GM12892 (cell line): ENCODE data around the gene LPIN3.

Experiments
- POLR2A ChIP-seq: IDR thresholded peaks from 2 replicates; pipeline ENCODE4 v1.6.1; 2011; ENCODE audit warnings: low read depth, low read length, control low read depth
- POLR2AphosphoS5 ChIP-seq: IDR thresholded peaks from 2 replicates; pipeline ENCODE4 v1.6.1; 2011; ENCODE audit warnings: low read depth, low read length, control low read depth
- TAF1 ChIP-seq: IDR thresholded peaks from 2 replicates; pipeline ENCODE4 v1.6.1; 2011; ENCODE audit warnings: low read depth, mild to moderate bottlenecking, control low read depth, low read length, borderline replicate concordance

DNA sequence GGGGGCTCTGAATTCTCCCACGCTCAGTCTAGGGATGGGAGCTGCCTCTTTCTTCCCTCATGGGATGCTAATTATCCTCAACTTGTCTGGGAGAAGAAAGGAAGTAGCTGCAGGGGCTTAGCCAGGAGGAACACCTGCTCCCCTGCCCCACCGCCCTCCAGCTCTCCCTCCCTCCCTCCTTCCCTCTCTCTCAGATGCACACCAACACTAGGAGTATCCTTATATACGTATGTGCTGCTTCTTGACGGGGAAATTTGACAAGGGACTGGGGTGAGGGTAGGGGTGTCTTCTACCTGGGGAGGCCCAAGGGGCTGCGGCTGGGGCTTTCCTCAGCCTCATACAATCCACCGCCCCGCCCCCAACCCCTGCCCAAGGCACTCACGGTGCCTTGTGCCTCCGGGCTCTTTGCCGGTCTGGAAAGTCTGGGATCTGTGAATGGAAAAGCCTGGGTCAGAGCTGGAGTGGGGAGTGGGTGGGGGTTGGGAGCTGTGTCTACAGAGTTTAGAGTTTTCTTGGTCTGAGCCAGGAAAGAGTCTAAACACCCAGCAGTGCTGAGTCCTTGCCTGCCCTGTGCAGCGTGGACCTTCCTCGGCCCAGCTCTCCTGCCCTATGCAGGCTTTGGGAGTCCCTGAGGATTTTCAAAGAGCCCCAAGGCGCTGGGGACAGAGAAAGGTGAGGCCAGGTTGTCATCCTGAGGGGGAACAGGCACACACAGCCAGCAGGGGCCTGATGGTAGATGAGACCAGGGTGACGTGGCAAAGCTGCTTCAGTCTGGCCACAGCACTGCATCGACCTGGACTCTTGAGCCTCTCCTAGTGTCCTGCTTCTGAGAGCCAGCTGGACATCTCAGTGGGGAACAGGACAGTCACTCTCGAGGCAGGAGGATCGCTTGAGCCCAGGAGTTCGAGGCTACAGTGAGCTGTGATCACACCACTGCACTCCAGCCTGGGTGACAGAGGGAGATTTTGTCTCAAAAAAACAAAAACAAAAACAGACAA is 55.3 kb downstream of the LPIN3 start:
- no peak for TF ChIP-seq POLR2A
- no peak for TF ChIP-seq TAF1
- no peak for TF ChIP-seq POLR2AphosphoS5
